Neural cell (in vitro differentiated cells): Measurements from ENCODE around the gene TPM1. TPM values are rescaled to one million over a fixed set of nuclear protein-coding genes. Genes with fewer than 3 reads are reported as not detected.
A peak's percentile ranks its signal among the peaks of the same experiment; 100 is the strongest.

Experiments used
- H2AFZ ChIP-seq: fragments of 200-600, 300-800 bp; sonication (generic), shearing (Covaris generic); 2 replicates; pipeline ENCODE4 v1.6.0; 2014; ENCODE audit warnings: low read depth, mild to moderate bottlenecking, antibody characterized with exemption, low read length, moderate library complexity
- H3F3A ChIP-seq: fragments of 200-600 bp; shearing (Covaris generic); 2 replicates; pipeline ENCODE4 v1.6.1; 2016; ENCODE audit warnings: mild to moderate bottlenecking, moderate library complexity, mixed read lengths, antibody characterized with exemption, low read length; ENCODE audit not compliant: insufficient read depth, poor library complexity, severe bottlenecking
- H3K27ac ChIP-seq: fragments of 200-600, 300-800 bp; sonication (generic), shearing (Covaris generic); 2 replicates; pipeline ENCODE4 v1.5.1; 2014; ENCODE audit warnings: mild to moderate bottlenecking, low read length, moderate library complexity
- H3K27me3 ChIP-seq: fragments of 300-800, 200-600 bp; sonication (generic), shearing (Covaris generic); 2 replicates; pipeline ENCODE4 v1.6.0; 2014; ENCODE audit warnings: mild to moderate bottlenecking, low read depth, low read length, moderate library complexity; ENCODE audit not compliant: insufficient read depth
- H3K36me3 ChIP-seq: fragments of 300-800, 200-600 bp; sonication (generic), shearing (Covaris generic); 2 replicates; pipeline ENCODE4 v1.5.1; 2014; ENCODE audit warnings: mild to moderate bottlenecking, antibody characterized with exemption, low read length, moderate library complexity; ENCODE audit not compliant: insufficient read depth
- H3K4me2 ChIP-seq: fragments of 300-800, 200-600 bp; sonication (generic), shearing (Covaris generic); 2 replicates; pipeline ENCODE4 v1.6.0; 2014; ENCODE audit warnings: mild to moderate bottlenecking, low read length
- H3K4me3 ChIP-seq: fragments of 300-800, 200-600 bp; sonication (generic), shearing (Covaris generic); 2 replicates; pipeline ENCODE4 v1.5.1; 2014; ENCODE audit warnings: mild to moderate bottlenecking, low read length, moderate library complexity
- H3K79me2 ChIP-seq: fragments of 200-600 bp; shearing (Covaris generic); replicated peaks from 2 replicates; pipeline ENCODE4 v1.6.0; 2014; ENCODE audit warnings: mild to moderate bottlenecking, low read length, moderate library complexity; ENCODE audit not compliant: insufficient read depth
- H3K9ac ChIP-seq: fragments of 300-800, 200-600 bp; sonication (generic), shearing (Covaris generic); 2 replicates; pipeline ENCODE4 v1.6.1; 2016; ENCODE audit warnings: mild to moderate bottlenecking, low read length, mixed read lengths
- H3K9me2 ChIP-seq: fragments of 200-600 bp; shearing (Covaris generic); 2 replicates; pipeline ENCODE4 v1.6.1; 2016; ENCODE audit warnings: mild to moderate bottlenecking, low read length, mixed read lengths; ENCODE audit not compliant: insufficient read depth
- H3K9me3 ChIP-seq: fragments of 200-600, 300-800 bp; sonication (generic), shearing (Covaris generic); 2 replicates; pipeline ENCODE4 v1.6.1; 2016; ENCODE audit warnings: mild to moderate bottlenecking, mixed run types, low read length, moderate library complexity, mixed read lengths
- H4K20me1 ChIP-seq: fragments of 200-600 bp; shearing (Covaris generic); 2 replicates; pipeline ENCODE4 v1.6.1; 2016; ENCODE audit warnings: mild to moderate bottlenecking, mixed run types; ENCODE audit not compliant: insufficient read depth
- EP300 ChIP-seq: fragments of 450-650 bp; conservative IDR thresholded peaks from 2 replicates; pipeline ENCODE4 v1.6.1; 2014; ENCODE audit warnings: antibody characterized with exemption, mild to moderate bottlenecking, moderate library complexity; ENCODE audit not compliant: poor library complexity, severe bottlenecking
- EZH2 ChIP-seq: fragments of 200-600, 300-800 bp; shearing (Covaris generic), sonication (generic); IDR thresholded peaks from 2 replicates; pipeline ENCODE4 v1.6.1; 2014; ENCODE audit warnings: antibody characterized with exemption, low read length, borderline replicate concordance, mild to moderate bottlenecking; ENCODE audit not compliant: insufficient read depth, poor library complexity, severe bottlenecking
- MXI1 ChIP-seq: fragments of 450-650 bp; conservative IDR thresholded peaks from 2 replicates; pipeline ENCODE4 v1.6.1; 2014; ENCODE audit warnings: antibody characterized with exemption, mild to moderate bottlenecking; ENCODE audit not compliant: poor library complexity, severe bottlenecking
- POLR2AphosphoS5 ChIP-seq: IDR thresholded peaks from 2 replicates; pipeline ENCODE4 v1.6.1; 2012
- RAD21 ChIP-seq: fragments of 450-650 bp; conservative IDR thresholded peaks from 2 replicates; pipeline ENCODE4 v1.6.1; 2014; ENCODE audit warnings: antibody characterized with exemption, mild to moderate bottlenecking, moderate library complexity
- SMC3 ChIP-seq: fragments of 450-650 bp; conservative IDR thresholded peaks from 2 replicates; pipeline ENCODE4 v1.6.1; 2014; ENCODE audit warnings: antibody characterized with exemption, mild to moderate bottlenecking, moderate library complexity; ENCODE audit not compliant: poor library complexity
- TAF1 ChIP-seq: IDR thresholded peaks from 2 replicates; pipeline ENCODE4 v1.6.1; 2012; ENCODE audit warnings: low read depth
- polyA plus RNA-seq: library from polyadenylated mRNA; depleted of rRNA; stranded (reverse); fragments of >200 nt; gene quantifications from 2 replicates; pipeline ENCODE4 v1.2.3, GENCODE V29; 2014
- TF ChIP-seq, protein P1 (sequence below): fragments of 450-650 bp; IDR thresholded peaks from 2 replicates; pipeline ENCODE4 v1.5.1; 2014; ENCODE audit warnings: antibody characterized with exemption, mild to moderate bottlenecking, moderate library complexity; ENCODE audit not compliant: poor library complexity, severe bottlenecking
- TF ChIP-seq, protein P2 (sequence below): IDR thresholded peaks from 2 replicates; pipeline ENCODE4 v1.6.1; 2012; ENCODE audit warnings: borderline replicate concordance

TPM1 gene
- polyA plus RNA-seq, 1 donor from 2014 or later: 254 TPM

- TF ChIP-seq, protein P1, sequence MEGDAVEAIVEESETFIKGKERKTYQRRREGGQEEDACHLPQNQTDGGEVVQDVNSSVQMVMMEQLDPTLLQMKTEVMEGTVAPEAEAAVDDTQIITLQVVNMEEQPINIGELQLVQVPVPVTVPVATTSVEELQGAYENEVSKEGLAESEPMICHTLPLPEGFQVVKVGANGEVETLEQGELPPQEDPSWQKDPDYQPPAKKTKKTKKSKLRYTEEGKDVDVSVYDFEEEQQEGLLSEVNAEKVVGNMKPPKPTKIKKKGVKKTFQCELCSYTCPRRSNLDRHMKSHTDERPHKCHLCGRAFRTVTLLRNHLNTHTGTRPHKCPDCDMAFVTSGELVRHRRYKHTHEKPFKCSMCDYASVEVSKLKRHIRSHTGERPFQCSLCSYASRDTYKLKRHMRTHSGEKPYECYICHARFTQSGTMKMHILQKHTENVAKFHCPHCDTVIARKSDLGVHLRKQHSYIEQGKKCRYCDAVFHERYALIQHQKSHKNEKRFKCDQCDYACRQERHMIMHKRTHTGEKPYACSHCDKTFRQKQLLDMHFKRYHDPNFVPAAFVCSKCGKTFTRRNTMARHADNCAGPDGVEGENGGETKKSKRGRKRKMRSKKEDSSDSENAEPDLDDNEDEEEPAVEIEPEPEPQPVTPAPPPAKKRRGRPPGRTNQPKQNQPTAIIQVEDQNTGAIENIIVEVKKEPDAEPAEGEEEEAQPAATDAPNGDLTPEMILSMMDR: no peak
- TF ChIP-seq EP300: no peak
- no peak for TF ChIP-seq EZH2
- TF ChIP-seq TAF1: no peak
- TF ChIP-seq SMC3: no peak
- no peak for TF ChIP-seq MXI1
- TF ChIP-seq, protein P2, sequence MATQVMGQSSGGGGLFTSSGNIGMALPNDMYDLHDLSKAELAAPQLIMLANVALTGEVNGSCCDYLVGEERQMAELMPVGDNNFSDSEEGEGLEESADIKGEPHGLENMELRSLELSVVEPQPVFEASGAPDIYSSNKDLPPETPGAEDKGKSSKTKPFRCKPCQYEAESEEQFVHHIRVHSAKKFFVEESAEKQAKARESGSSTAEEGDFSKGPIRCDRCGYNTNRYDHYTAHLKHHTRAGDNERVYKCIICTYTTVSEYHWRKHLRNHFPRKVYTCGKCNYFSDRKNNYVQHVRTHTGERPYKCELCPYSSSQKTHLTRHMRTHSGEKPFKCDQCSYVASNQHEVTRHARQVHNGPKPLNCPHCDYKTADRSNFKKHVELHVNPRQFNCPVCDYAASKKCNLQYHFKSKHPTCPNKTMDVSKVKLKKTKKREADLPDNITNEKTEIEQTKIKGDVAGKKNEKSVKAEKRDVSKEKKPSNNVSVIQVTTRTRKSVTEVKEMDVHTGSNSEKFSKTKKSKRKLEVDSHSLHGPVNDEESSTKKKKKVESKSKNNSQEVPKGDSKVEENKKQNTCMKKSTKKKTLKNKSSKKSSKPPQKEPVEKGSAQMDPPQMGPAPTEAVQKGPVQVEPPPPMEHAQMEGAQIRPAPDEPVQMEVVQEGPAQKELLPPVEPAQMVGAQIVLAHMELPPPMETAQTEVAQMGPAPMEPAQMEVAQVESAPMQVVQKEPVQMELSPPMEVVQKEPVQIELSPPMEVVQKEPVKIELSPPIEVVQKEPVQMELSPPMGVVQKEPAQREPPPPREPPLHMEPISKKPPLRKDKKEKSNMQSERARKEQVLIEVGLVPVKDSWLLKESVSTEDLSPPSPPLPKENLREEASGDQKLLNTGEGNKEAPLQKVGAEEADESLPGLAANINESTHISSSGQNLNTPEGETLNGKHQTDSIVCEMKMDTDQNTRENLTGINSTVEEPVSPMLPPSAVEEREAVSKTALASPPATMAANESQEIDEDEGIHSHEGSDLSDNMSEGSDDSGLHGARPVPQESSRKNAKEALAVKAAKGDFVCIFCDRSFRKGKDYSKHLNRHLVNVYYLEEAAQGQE: no peak
- no peak for TF ChIP-seq RAD21
- Histone ChIP-seq H3K27me3 (no peaks in the 10 kb centered on the region), H3K9me2 (no peaks in the 10 kb centered on the region), H3K4me3 (no peak overlapping the region), H3K79me2 (no peaks in the 10 kb centered on the region), H3K9me3 (no peaks in the 10 kb centered on the region), H3K27ac (no peak overlapping the region), H3F3A (no peaks in the 10 kb centered on the region), H4K20me1 (no peaks in the 10 kb centered on the region), H3K9ac (no peak overlapping the region), H2AFZ (no peak overlapping the region), H3K36me3 (no peaks in the 10 kb centered on the region), H3K4me2 (no peak overlapping the region)
Measured at GRCh38 chr15:63091679-63092446, 49.3 kb downstream of the TPM1 start.

DNA sequence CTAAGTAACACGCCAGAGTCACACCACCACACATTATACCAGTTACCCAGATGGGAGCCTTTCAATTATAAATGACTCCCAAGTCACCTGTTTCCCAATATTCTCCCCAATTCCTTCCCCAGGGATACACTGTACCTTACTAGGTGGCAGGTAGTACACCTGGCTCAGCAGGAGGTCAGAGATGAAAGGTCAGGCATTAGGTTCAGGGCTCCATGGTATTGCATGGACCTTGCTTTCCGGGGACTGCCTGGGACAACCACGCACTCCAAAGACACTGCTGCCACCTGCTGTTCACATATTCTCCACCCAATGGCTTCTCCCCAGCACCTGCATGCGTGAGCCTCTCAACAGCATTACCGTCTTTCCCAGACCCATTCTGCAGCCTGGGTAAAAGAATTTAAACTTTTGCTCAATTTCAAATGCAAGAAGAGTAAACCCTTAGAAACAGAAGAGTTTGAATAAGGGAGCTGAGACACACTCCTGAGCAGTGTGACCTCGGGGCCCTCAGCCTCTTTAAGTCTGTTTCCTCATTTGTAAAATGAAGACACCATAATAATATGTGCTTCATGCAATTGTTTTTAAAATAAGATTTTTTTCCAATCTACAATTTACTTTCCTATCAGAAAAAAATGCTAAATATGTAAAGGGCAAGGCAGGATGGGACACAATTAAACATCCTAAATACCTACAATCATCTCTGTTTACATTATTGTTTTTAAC is 51.1 kb downstream of the TPM1 start:
- H3K27ac ChIP-seq: no peak overlapping the region
- no peaks in the 10 kb centered on the region for H3K9me3 ChIP-seq
- no peak overlapping the region for H2AFZ ChIP-seq
- no peak overlapping the region for H3K9ac ChIP-seq
- H3K4me3 ChIP-seq: no peak overlapping the region
- TF ChIP-seq POLR2AphosphoS5 (no peak), TAF1 (no peak), EZH2 (no peak), EP300 (no peak), SMC3 (peak; percentile 97), RAD21 (peak; percentile 92)
- TF ChIP-seq, protein P1: peak; percentile 90
- TF ChIP-seq, protein P2: no peak
- H3K36me3 ChIP-seq: no peaks in the 10 kb centered on the region
- H3K4me2 ChIP-seq: no peak overlapping the region
- no peaks in the 10 kb centered on the region for H3K9me2 ChIP-seq
- no peaks in the 10 kb centered on the region for H4K20me1 ChIP-seq
- no peaks in the 10 kb centered on the region for H3K79me2 ChIP-seq
- H3K27me3 ChIP-seq: no peaks in the 10 kb centered on the region
- H3F3A ChIP-seq: no peaks in the 10 kb centered on the region
